Measurements from ENCODE around the gene STAG3.
"Not testable (repeated sequence)": the region's sequence is repeated elsewhere in the genome, so short reads cannot be mapped to it uniquely, and the experiment has no call there.

The STAG3 gene

DNA sequence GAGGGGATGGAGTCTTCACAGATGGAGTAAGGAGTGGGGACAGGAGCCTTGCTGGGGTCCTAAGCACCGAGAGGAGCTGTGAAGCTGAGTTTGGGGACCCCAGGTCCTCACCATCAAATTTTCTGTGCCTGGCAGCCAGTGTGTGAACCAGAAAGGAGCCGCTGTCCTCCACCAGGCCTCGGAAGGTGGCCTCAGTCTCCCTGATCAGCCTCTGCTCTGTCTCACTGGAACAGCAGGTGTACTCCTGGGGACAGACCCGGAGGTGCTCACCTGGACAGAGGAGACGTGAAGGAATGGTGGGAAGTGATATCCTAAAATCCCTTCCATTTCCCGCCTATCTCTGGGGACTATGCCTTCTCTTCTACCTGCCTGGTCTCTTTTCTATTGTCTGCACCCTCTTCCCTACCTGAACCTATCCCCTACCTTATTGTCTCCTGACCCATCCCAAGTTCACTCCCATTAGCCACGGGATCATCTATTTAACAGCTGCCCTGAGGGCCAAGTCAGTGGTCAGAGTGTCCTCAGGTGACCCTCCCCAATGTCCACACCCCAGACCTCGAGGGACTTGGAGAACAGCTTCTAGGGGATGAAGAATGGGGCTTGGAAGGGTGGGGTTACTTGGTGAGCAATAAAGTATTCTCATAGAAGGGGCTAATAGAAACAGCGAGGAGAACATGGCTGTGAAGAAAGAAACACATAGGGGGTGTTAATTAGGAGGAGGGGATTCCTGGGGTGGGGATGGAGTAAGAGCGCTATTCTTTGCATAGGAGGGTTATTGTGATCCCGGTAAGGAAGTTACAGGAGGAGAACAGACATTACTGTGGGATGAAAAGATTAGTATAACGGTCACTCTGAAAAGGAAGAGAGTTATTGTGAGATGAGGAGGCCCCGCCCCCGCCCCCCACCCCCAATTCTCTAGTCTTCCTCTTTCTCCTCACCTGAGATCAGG lies 1.3 kb upstream of the STAG3 start:
- Histone ChIP-seq H3K36me3 (no peaks in the 10 kb centered on the region), H3K4me1 (peaks cover 0 to 24% (median 17%) of the 10 kb centered on the region in 4 donors), H3K27ac (peak overlapping the region in 1 of 2 donors; percentile 23), H3K9me3 (no peaks in the 10 kb centered on the region), H3K27me3 (peaks cover 0 to 19% of the 10 kb centered on the region in 2 donors), H3K4me3 (peak overlapping the region; percentile 42 to 59)
- TF ChIP-seq, protein P1, sequence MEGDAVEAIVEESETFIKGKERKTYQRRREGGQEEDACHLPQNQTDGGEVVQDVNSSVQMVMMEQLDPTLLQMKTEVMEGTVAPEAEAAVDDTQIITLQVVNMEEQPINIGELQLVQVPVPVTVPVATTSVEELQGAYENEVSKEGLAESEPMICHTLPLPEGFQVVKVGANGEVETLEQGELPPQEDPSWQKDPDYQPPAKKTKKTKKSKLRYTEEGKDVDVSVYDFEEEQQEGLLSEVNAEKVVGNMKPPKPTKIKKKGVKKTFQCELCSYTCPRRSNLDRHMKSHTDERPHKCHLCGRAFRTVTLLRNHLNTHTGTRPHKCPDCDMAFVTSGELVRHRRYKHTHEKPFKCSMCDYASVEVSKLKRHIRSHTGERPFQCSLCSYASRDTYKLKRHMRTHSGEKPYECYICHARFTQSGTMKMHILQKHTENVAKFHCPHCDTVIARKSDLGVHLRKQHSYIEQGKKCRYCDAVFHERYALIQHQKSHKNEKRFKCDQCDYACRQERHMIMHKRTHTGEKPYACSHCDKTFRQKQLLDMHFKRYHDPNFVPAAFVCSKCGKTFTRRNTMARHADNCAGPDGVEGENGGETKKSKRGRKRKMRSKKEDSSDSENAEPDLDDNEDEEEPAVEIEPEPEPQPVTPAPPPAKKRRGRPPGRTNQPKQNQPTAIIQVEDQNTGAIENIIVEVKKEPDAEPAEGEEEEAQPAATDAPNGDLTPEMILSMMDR (IDR thresholded peaks at IDR 0.05), result no peak
- intact Hi-C loops (cut with DNase I; ENCODE audit: low total_unique reads), result no loop called here
- DNase-seq, result no peak

DNA sequence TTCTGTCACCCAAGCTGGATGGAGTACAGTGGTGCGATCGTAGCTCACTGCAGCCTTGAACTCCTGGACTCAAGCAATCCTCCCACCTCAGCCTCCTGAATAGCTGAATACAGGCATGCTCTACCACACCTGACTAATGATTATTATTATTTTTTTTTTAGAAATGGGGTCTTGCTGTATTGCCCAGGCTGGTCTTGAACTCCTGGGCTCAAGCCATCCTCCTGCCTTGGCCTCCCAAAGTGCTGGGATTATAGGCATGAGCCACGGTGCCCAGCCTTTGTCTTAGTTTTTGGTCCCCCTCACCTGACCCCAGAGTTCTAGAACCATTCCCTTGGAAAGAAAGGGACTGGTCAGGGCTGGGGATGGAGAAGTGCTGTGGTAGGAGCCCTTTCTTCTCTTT lies 2.4 kb downstream of the STAG3 start:
- H3K9me3 ChIP-seq; H3K4me3 ChIP-seq; intact Hi-C loops (cut with DNase I; ENCODE audit: low total_unique reads); H3K36me3 ChIP-seq; H3K27ac ChIP-seq; H3K27me3 ChIP-seq; DNase-seq: not testable (repeated sequence)
- peaks cover 0 to 18% (median 13%) of the 10 kb centered on the region in 4 donors for H3K4me1 ChIP-seq

DNA sequence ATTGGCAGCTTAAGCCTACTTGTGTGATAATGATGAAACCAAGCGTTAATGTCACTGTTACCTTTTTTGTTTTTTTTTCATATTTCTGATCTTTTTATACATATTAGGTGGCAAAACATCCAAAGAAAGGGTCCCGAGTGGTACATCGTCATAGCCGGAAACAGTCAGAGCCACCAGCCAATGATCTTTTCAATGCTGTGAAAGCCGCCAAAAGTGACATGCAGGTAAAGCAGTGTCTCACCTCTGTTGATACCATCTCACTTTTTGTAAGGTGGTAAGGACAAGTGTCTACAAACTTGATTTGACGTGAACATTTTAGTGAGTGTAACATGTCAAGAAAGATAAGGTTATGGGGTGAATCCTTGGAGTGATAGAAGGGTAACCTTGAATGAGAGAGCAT lies 4.9 kb downstream of the STAG3 start:
- H3K36me3 ChIP-seq; DNase-seq; intact Hi-C loops (cut with DNase I; ENCODE audit: low total_unique reads); H3K4me1 ChIP-seq; H3K27me3 ChIP-seq; H3K27ac ChIP-seq; H3K4me3 ChIP-seq; H3K9me3 ChIP-seq: not testable (repeated sequence)

DNA sequence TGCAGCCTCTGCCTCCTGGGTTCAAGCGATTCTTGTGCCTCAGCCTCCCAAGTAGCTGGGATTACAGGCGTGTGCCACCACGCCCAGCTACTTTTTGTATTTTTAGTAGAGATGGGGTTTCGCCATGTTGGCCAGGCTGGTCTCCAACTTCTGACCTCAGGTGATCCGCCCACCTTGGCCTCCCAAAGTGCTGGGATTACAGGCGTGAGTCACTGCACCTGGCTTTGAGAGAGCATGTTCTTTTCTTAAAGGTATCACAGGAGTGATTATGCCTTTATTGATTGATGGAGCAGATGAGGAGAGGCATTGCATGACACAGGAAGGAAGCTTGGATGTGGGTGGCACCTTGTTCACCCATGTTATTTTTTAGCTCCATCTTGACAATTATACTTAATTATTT lies 5.4 kb downstream of the STAG3 start:
- H3K36me3 ChIP-seq; H3K27ac ChIP-seq; H3K4me1 ChIP-seq; H3K9me3 ChIP-seq; H3K27me3 ChIP-seq; intact Hi-C loops (cut with DNase I; ENCODE audit: low total_unique reads); H3K4me3 ChIP-seq; DNase-seq: not testable (repeated sequence)

DNA sequence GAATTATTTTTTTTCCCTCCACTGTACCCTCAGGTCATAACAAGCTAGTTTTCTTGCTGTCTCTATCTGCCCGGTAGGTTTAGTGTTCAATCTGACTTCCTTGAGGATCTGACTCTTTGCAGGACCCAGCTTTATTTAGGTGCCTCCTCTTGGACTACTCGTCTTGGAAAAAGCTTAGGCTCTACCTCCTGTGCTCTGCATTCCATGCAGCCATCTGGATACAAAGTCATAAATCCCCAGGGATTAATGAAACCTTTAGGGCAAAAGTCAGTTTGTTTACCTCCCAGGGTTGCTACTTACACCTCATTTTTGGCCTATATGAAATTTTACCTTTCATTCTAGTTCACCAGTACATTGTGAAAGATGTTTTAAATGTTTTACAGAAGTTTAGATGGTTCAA lies 8.0 kb downstream of the STAG3 start:
- Histone ChIP-seq H3K9me3 (no peaks in the 10 kb centered on the region), H3K27me3 (no peaks in the 10 kb centered on the region), H3K36me3 (no peaks in the 10 kb centered on the region), H3K4me3 (no peak overlapping the region), H3K4me1 (no peaks in the 10 kb centered on the region), H3K27ac (no peak overlapping the region)
- no peak for DNase-seq
- TF ChIP-seq, protein P1 (IDR thresholded peaks at IDR 0.05), result no peak
- intact Hi-C loops (cut with DNase I; ENCODE audit: low total_unique reads), result no loop called here

DNA sequence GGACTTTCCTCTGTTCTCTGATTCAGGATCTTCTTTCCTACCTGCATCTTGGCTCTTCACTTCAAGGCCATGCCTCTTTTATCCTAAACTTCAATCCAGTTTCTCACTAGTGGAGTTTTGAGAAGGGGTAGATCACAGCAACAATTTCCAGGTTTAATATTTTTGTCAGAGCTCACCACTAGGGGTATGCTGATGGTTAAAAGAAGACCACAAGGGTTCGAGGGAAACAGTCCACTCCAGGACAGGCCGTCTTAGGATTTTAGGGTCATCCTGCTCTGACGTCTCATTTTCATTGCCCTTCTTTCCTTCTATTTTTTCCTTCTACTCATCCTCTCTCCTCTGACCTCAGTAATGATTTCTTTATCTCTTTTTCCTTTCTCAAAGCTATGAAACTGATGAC lies 11.3 kb downstream of the STAG3 start:
- intact Hi-C loops (cut with DNase I; ENCODE audit: low total_unique reads), result no loop called here
- Histone ChIP-seq H3K4me1 (peaks cover 0 to 3% (median 0%) of the 10 kb centered on the region in 4 donors), H3K27ac (no peak overlapping the region), H3K4me3 (no peak overlapping the region), H3K27me3 (no peaks in the 10 kb centered on the region), H3K36me3 (no peaks in the 10 kb centered on the region), H3K9me3 (no peaks in the 10 kb centered on the region)
- no peak for DNase-seq
- TF ChIP-seq, protein P1 (IDR thresholded peaks at IDR 0.05), result no peak

DNA sequence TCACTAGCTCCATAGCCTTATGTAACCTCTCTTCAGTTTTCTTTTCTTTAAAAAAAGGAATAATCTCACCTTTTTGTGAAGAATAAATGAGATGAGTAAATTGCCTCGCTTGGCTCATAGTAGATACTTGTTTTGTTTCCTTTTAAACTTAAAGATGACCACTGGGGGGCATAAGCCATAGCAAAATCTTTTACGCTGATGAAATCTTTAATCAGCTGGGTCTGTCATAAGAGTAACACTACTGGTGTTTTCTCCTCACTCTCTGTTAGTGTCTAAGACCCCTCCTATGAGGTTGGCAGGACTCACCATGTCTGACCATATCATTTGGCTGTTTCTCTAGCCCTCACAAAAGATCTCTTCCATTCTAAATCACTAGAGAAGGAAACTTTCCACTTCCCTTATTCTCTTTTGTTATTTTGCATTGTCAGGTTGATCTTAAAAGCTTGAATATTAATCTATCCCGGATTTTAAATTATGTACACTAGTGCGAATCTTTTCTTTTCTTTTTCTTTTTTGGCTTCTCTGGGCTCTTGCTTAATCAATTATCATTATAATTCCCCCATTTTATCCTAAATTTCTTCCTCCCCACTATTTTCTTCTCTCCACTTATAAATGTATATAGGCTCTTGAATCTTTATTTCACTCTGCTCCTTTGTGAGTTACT lies 12.5 kb downstream of the STAG3 start:
- intact Hi-C loops (cut with DNase I; ENCODE audit: low total_unique reads), result no loop called here
- H3K4me3 ChIP-seq, result no peak overlapping the region

More for the DNA sequence above, 12.5 kb downstream of the STAG3 start:
- no peak for DNase-seq
- Histone ChIP-seq H3K9me3 (no peaks in the 10 kb centered on the region), H3K27ac (no peak overlapping the region), H3K36me3 (no peaks in the 10 kb centered on the region), H3K27me3 (no peaks in the 10 kb centered on the region), H3K4me1 (peaks cover 0 to 3% (median 0%) of the 10 kb centered on the region in 4 donors)
- TF ChIP-seq, protein P1 (IDR thresholded peaks at IDR 0.05), result peak in 1 of 2 experiments; percentile 22

All from tibial artery (tissue), 4 donors.